Measurements from ENCODE around the gene SEMA4G. TPM values are rescaled to one million over a fixed set of nuclear protein-coding genes. Genes with fewer than 3 reads are reported as not detected.
A peak's percentile ranks its signal among the peaks of the same experiment; 100 is the strongest.

Gene SEMA4G
- total and polyA plus RNA-seq, 2 of the 13 experiments (the other 11 are each of a cell fraction or from before 2014, with no cell fraction given), result 46.2 to 207 TPM

DNA sequence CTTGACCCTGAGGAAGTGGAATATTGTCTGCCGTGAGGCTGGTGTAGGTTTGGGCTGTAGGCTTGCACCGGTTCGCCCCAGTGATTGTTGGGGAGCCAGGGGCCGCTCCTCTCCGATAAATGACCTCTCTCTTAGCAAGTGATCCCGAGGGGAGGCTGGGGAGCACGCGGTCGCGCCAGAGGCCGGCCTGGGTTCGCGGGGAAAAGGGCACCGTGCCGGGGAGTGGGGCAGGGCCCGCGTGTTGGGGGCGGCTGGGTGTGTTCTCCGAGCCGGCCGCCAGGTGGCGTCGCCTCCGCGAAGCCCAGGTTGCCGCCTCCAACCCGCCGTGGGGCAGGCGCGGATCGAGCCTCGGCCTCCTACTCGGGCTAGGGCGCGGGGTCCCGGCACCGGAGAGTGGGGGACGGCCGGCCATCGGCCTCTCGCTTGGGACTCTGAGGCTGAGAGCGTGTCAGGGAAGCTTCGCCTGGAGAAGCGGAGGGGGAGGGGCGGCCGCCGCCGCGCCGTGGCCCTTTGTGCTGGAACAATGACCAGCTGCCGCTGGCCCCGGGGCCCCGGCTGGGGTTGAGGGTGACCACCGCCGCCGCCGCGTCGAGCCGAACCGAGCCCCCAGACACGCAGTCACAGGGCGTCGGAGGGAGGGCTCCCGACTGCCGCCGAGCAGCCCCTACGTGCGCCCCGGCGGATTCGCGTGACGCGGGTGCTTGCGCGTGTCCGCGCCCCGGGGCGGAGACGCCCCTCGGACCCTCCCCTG, 29.9 kb downstream of the SEMA4G start (continued):
- TF ChIP-seq ZBTB38 (CRISPR knock-in tag; IDR thresholded peaks at IDR 0.05) (peak; percentile 59), ZNF598 (CRISPR knock-in tag; IDR thresholded peaks at IDR 0.05; ENCODE audit: borderline replicate concordance) (0 out of 2 replicates have a peak, but pooled peaks have one; percentile 87), KLF12 (CRISPR knock-in tag; IDR thresholded peaks at IDR 0.05; ENCODE audit: borderline replicate concordance) (peak; percentile 55; the same call in 1 of the 2 replicates), HOXA7 (CRISPR knock-in tag; IDR thresholded peaks at IDR 0.05) (no peak), YY1 (IDR thresholded peaks at IDR 0.05; ENCODE audit: insufficient read depth, insufficient replicate concordance, low read depth, low read length) (peak; percentile 66), BCL6 (CRISPR knock-in tag; IDR thresholded peaks at IDR 0.05) (no peak; the same call in 1 of the 2 replicates), SNAPC2 (CRISPR knock-in tag; IDR thresholded peaks at IDR 0.05) (peak; percentile 80; the same call in 1 of the 2 replicates), ZNF777 (CRISPR knock-in tag; IDR thresholded peaks at IDR 0.05) (peak; percentile 76; the same call in 1 of the 2 replicates), ZNF12 (CRISPR knock-in tag; IDR thresholded peaks at IDR 0.05) (0 out of 2 replicates have a peak, but pooled peaks have one; percentile 7), ZBTB8A (CRISPR knock-in tag; IDR thresholded peaks at IDR 0.05; ENCODE audit: borderline replicate concordance, low read depth) (no peak), RFXAP (CRISPR knock-in tag; IDR thresholded peaks at IDR 0.05; ENCODE audit: borderline replicate concordance) (no peak; the same call in 1 of the 2 replicates), ZSCAN21 (CRISPR knock-in tag; IDR thresholded peaks at IDR 0.05; ENCODE audit: borderline replicate concordance) (no peak; the same call in 1 of the 2 replicates), SALL2 (CRISPR knock-in tag; IDR thresholded peaks at IDR 0.05) (peak; percentile 33; the same call in 1 of the 2 replicates), GATAD1 (CRISPR knock-in tag; IDR thresholded peaks at IDR 0.05) (no peak), ZNF7 (CRISPR knock-in tag; IDR thresholded peaks at IDR 0.05) (no peak), ZNF839 (CRISPR knock-in tag; IDR thresholded peaks at IDR 0.05; ENCODE audit: borderline replicate concordance) (no peak), EHMT2 (IDR thresholded peaks at IDR 0.05; ENCODE audit: borderline replicate concordance, low read depth, low read length) (no peak), ARNT2 (CRISPR knock-in tag; IDR thresholded peaks at IDR 0.05; ENCODE audit: low read depth) (peak; percentile 77), MIER2 (CRISPR knock-in tag; IDR thresholded peaks at IDR 0.05) (no peak), KDM4B (CRISPR knock-in tag; IDR thresholded peaks at IDR 0.05) (peak; percentile 50; the same call in 1 of the 2 replicates), MYC (CRISPR knock-in tag; IDR thresholded peaks at IDR 0.05; ENCODE audit: borderline replicate concordance) (peak; percentile 79; the same call in 1 of the 2 replicates), NCOA2 (CRISPR knock-in tag; IDR thresholded peaks at IDR 0.05) (peak; percentile 14; the same call in 1 of the 2 replicates), RAD21 (CRISPR knock-in tag; IDR thresholded peaks at IDR 0.05) (peak; percentile 90), ZNF891 (CRISPR knock-in tag; IDR thresholded peaks at IDR 0.05) (peak; percentile 49; the same call in 1 of the 2 replicates), ZNF530 (CRISPR knock-in tag; IDR thresholded peaks at IDR 0.05; ENCODE audit: low read depth) (no peak), ZNF850 (CRISPR knock-in tag; conservative IDR thresholded peaks at IDR 0.05) (no peak)
- TF ChIP-seq, protein P1, sequence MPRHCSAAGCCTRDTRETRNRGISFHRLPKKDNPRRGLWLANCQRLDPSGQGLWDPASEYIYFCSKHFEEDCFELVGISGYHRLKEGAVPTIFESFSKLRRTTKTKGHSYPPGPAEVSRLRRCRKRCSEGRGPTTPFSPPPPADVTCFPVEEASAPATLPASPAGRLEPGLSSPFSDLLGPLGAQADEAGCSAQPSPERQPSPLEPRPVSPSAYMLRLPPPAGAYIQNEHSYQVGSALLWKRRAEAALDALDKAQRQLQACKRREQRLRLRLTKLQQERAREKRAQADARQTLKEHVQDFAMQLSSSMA (CRISPR knock-in tag; IDR thresholded peaks at IDR 0.05), result 0 out of 2 replicates have a peak, but pooled peaks have one; percentile 59
- TF ChIP-seq, protein P2, sequence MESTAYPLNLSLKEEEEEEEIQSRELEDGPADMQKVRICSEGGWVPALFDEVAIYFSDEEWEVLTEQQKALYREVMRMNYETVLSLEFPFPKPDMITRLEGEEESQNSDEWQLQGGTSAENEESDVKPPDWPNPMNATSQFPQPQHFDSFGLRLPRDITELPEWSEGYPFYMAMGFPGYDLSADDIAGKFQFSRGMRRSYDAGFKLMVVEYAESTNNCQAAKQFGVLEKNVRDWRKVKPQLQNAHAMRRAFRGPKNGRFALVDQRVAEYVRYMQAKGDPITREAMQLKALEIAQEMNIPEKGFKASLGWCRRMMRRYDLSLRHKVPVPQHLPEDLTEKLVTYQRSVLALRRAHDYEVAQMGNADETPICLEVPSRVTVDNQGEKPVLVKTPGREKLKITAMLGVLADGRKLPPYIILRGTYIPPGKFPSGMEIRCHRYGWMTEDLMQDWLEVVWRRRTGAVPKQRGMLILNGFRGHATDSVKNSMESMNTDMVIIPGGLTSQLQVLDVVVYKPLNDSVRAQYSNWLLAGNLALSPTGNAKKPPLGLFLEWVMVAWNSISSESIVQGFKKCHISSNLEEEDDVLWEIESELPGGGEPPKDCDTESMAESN (CRISPR knock-in tag; conservative IDR thresholded peaks at IDR 0.05), result peak; percentile 12; the same call in 1 of the 2 replicates
- TF ChIP-seq, protein P3, sequence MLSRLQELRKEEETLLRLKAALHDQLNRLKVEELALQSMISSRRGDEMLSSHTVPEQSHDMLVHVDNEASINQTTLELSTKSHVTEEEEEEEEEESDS (CRISPR knock-in tag; IDR thresholded peaks at IDR 0.05; ENCODE audit: borderline replicate concordance), result peak; percentile 78; the same call in 1 of the 2 replicates
